Measurements from ENCODE around the gene FRMD4A.

GRCh38 chr10:13791483-13791882 lies 539.2 kb downstream of the FRMD4A start:
- TF ChIP-seq CTCF (IDR thresholded peaks at IDR 0.05) (no peak), ZFX (IDR thresholded peaks at IDR 0.05; ENCODE audit: borderline replicate concordance) (no peak)
